K562 (cell line): ENCODE results near the gene B4GALNT4. TPM values are rescaled to one million over a fixed set of nuclear protein-coding genes. Genes with fewer than 3 reads are reported as not detected.

Experiments used
- CBFA2T2 ChIP-seq: fragments of 450-650 bp; conservative IDR thresholded peaks from 2 replicates; pipeline ENCODE4 v1.6.1; 2017; ENCODE audit warnings: mild to moderate bottlenecking
- CBFA2T3 ChIP-seq: fragments of 450-650 bp; IDR thresholded peaks from 2 replicates; pipeline ENCODE4 v1.6.1; 2017
- CTBP1 ChIP-seq: fragments of 450-650 bp; IDR thresholded peaks from 2 replicates; pipeline ENCODE4 v1.6.1; 2016; ENCODE audit warnings: borderline replicate concordance
- DDX20 ChIP-seq: fragments of 450-650 bp; IDR thresholded peaks from 2 replicates; pipeline ENCODE4 v1.6.1; 2016; ENCODE audit warnings: missing genetic modification characterization, low read depth, mild to moderate bottlenecking, missing compliant biosample characterization, moderate library complexity
- ELF4 ChIP-seq: fragments of 450-650 bp; formaldehyde crosslinking; IDR thresholded peaks from 2 replicates; pipeline ENCODE4 v1.4.0; 2022; ENCODE audit warnings: missing genetic modification characterization
- FOSL1 ChIP-seq: fragments of 200-800 bp; sonication (Bioruptor generic); conservative IDR thresholded peaks from 2 replicates; pipeline ENCODE4 v1.6.1; 2016; ENCODE audit warnings: missing genetic modification characterization, missing compliant biosample characterization
- KDM5B ChIP-seq: fragments of 200-600 bp; sonication (generic); IDR thresholded peaks from 2 replicates; pipeline ENCODE4 v1.6.1; 2012; ENCODE audit warnings: low read depth, mild to moderate bottlenecking, moderate library complexity, low read length, control low read depth, inconsistent platforms; ENCODE audit not compliant: insufficient replicate concordance
- NFE2L1 ChIP-seq: fragments of 450-650 bp; IDR thresholded peaks from 2 replicates; pipeline ENCODE4 v1.6.1; 2016; ENCODE audit warnings: missing genetic modification characterization, low read depth, mild to moderate bottlenecking, missing compliant biosample characterization, moderate library complexity, borderline replicate concordance
- RBFOX2 ChIP-seq: fragments of 200-400 bp; formaldehyde crosslinking; IDR thresholded peaks from 2 replicates; pipeline ENCODE4 v1.6.1; 2017; ENCODE audit warnings: low read depth, mild to moderate bottlenecking, low read length, moderate library complexity
- SMAD1 ChIP-seq: fragments of 150-350 bp; IDR thresholded peaks from 2 replicates; pipeline ENCODE4 v1.6.1; 2014; ENCODE audit warnings: low read length, low read depth; ENCODE audit not compliant: partially characterized antibody
- SREBF1 ChIP-seq: fragments of 150-350 bp; IDR thresholded peaks from 2 replicates; pipeline ENCODE4 v1.6.1; 2014; ENCODE audit warnings: antibody characterized with exemption, low read depth, low read length, borderline replicate concordance
- SRSF9 ChIP-seq: fragments of 200-400 bp; formaldehyde crosslinking; IDR thresholded peaks from 2 replicates; pipeline ENCODE4 v1.6.1; 2017; ENCODE audit warnings: low read depth, low read length, borderline replicate concordance
- STAT5A ChIP-seq: IDR thresholded peaks from 2 replicates; pipeline ENCODE4 v1.6.1; 2012; ENCODE audit warnings: low read length, inconsistent platforms, borderline replicate concordance
- SUPT5H ChIP-seq: fragments of 450-650 bp; IDR thresholded peaks from 2 replicates; pipeline ENCODE4 v1.6.1; 2016
- TAF7 ChIP-seq: fragments of 450-650 bp; IDR thresholded peaks from 2 replicates; pipeline ENCODE4 v1.6.1; 2016; ENCODE audit warnings: missing genetic modification characterization, missing compliant biosample characterization
- TCF7L2 ChIP-seq: fragments of 150-350 bp; IDR thresholded peaks from 2 replicates; pipeline ENCODE4 v1.6.1; 2016; ENCODE audit warnings: low read depth, mild to moderate bottlenecking, low read length, moderate library complexity
- TEAD4 ChIP-seq, 2 experiments: sonication (generic) in 1 of 2; formaldehyde crosslinking in 1 of 2; IDR thresholded peaks; 2 replicates each; pipeline versions ENCODE4 v1.6.1 to v1.8.0; 2012 to 2022; ENCODE audit warnings: borderline replicate concordance in 1 of 2, inconsistent platforms in 1 of 2, low read length in 1 of 2, mild to moderate bottlenecking in 1 of 2, missing genetic modification reagents in 1 of 2
- ZNF175 ChIP-seq: fragments of 200-800 bp; sonication (Bioruptor generic); IDR thresholded peaks from 2 replicates; pipeline ENCODE4 v1.6.1; 2016; ENCODE audit warnings: low read depth, mild to moderate bottlenecking, missing genetic modification characterization, missing compliant biosample characterization
- ZNF253 ChIP-seq: fragments of 250-450 bp; sonication (Bioruptor Pico); conservative IDR thresholded peaks from 2 replicates; pipeline ENCODE4 v1.6.1; 2021; ENCODE audit warnings: mild to moderate bottlenecking
- ZNF445 ChIP-seq: fragments of 250-450 bp; sonication (Bioruptor Pico); IDR thresholded peaks from 2 replicates; pipeline ENCODE4 v1.4.0; 2020; ENCODE audit warnings: low read depth, mild to moderate bottlenecking, moderate library complexity
- ZNF644 ChIP-seq: fragments of 200-800 bp; sonication (Bioruptor generic); IDR thresholded peaks from 2 replicates; pipeline ENCODE4 v1.6.1; 2016; ENCODE audit warnings: low read depth, missing genetic modification characterization, missing compliant biosample characterization
- ZNF699 ChIP-seq: fragments of 250-450 bp; sonication (Bioruptor Pico); IDR thresholded peaks from 2 replicates; pipeline ENCODE4 v1.8.0; 2021; ENCODE audit warnings: mild to moderate bottlenecking, moderate library complexity; ENCODE audit not compliant: insufficient replicate concordance
- ZNF707 ChIP-seq: fragments of 250-450 bp; sonication (Bioruptor Pico); conservative IDR thresholded peaks from 2 replicates; pipeline ENCODE4 v1.8.0; 2022; ENCODE audit warnings: inconsistent platforms, mild to moderate bottlenecking, moderate library complexity
- ZNF717 ChIP-seq: fragments of 250-450 bp; sonication (Bioruptor Pico); IDR thresholded peaks from 2 replicates; pipeline ENCODE4 v1.5.0; 2021
- polyA plus RNA-seq, 8 experiments: library from polyadenylated mRNA; depleted of rRNA in 4 of 8; stranded (reverse) in 5 of 8; unstranded in 3 of 8; fragments of >200 nt; fragmentation: Nextera tagmentation in 2 of 8; fragmentation: Illumina TruSeq in 1 of 8; extraction: Ambion mirVana in 2 of 8; extraction: Trizol in 1 of 8; gene quantifications; 2 replicates each; pipeline versions ENCODE4 v1.2.1 to v1.2.3, GENCODE V29; 2011 to 2014; ENCODE audit warnings: inconsistent platforms in 1 of 8, missing spikeins in 1 of 8
- total RNA-seq, 7 experiments: library from RNA; depleted of rRNA in 6 of 7; stranded (reverse); fragments of >200 nt in 6 of 7; fragmentation: Illumina TruSeq in 2 of 7; extraction: Trizol in 2 of 7; gene quantifications; 2 replicates each; pipeline versions ENCODE4 v1.2.1 to v1.2.3, GENCODE V29; 2011 to 2021; ENCODE audit warnings: low replicate concordance in 1 of 7
- TF ChIP-seq, protein P1 (sequence below): fragments of 250-450 bp; sonication (Bioruptor Pico); IDR thresholded peaks from 2 replicates; pipeline ENCODE4 v1.4.0; 2020; ENCODE audit warnings: mild to moderate bottlenecking, moderate library complexity
- TF ChIP-seq, protein P2 (sequence below): sonication (generic); formaldehyde crosslinking; IDR thresholded peaks from 2 replicates; pipeline ENCODE4 v1.4.0; 2020; ENCODE audit warnings: mild to moderate bottlenecking, missing genetic modification reagents

The B4GALNT4 gene
- total and polyA plus RNA-seq, 9 of the 15 experiments (the other 6 are each of a cell fraction or from before 2014, with no cell fraction given): 0.20 to 37.1 (median 10.8) TPM; not detected in 1

DNA sequence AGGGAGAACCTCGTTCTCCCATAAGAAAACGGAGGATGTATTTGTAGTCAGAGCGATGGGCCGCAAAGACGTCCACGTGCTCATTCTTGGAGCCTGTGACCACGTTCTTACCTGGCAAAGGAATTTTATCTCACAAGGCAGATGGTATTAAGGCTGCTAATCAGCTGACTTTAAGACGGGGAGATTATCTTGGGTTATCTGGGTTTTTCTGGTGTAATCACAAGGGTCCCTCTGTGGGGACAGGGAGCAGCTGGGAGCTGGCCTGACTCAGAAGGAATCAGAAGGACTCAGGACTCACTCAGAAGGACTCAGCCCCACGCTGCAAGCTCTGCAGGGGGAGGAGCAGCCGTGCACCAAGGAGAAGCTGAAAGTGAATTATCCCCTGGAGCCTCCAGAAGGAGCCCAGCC is 53.0 kb downstream of the B4GALNT4 start (continued):
- TF ChIP-seq NFE2L1 (tag): no peak
- TF ChIP-seq CBFA2T2: peak; percentile 91
- TF ChIP-seq ZNF445 (CRISPR knock-in tag): no peak
- TF ChIP-seq ZNF644 (tag): 0 out of 2 replicates have a peak, but pooled peaks have one; percentile 30
- TF ChIP-seq ELF4 (CRISPR knock-in tag): no peak
- TF ChIP-seq RBFOX2: no peak
- no peak for TF ChIP-seq SMAD1
- TF ChIP-seq, protein P1, sequence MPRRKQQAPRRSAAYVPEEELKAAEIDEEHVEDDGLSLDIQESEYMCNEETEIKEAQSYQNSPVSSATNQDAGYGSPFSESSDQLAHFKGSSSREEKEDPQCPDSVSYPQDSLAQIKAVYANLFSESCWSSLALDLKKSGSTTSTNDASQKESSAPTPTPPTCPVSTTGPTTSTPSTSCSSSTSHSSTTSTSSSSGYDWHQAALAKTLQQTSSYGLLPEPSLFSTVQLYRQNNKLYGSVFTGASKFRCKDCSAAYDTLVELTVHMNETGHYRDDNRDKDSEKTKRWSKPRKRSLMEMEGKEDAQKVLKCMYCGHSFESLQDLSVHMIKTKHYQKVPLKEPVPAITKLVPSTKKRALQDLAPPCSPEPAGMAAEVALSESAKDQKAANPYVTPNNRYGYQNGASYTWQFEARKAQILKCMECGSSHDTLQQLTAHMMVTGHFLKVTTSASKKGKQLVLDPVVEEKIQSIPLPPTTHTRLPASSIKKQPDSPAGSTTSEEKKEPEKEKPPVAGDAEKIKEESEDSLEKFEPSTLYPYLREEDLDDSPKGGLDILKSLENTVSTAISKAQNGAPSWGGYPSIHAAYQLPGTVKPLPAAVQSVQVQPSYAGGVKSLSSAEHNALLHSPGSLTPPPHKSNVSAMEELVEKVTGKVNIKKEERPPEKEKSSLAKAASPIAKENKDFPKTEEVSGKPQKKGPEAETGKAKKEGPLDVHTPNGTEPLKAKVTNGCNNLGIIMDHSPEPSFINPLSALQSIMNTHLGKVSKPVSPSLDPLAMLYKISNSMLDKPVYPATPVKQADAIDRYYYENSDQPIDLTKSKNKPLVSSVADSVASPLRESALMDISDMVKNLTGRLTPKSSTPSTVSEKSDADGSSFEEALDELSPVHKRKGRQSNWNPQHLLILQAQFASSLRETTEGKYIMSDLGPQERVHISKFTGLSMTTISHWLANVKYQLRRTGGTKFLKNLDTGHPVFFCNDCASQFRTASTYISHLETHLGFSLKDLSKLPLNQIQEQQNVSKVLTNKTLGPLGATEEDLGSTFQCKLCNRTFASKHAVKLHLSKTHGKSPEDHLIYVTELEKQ (CRISPR knock-in tag): no peak
- peak; percentile 94 for TF ChIP-seq CBFA2T3
- TF ChIP-seq TCF7L2: no peak
- TF ChIP-seq DDX20 (tag): no peak
- no peak for TF ChIP-seq SREBF1
- no peak for TF ChIP-seq ZNF699 (CRISPR knock-in tag)
- no peak for TF ChIP-seq ZNF253 (CRISPR knock-in tag)
- no peak for TF ChIP-seq TAF7 (tag)
- no peak for TF ChIP-seq ZNF175 (CRISPR knock-in tag)
- TF ChIP-seq KDM5B: no peak
- TF ChIP-seq STAT5A: 0 out of 2 replicates have a peak, but pooled peaks have one; percentile 34
- TF ChIP-seq, protein P2, sequence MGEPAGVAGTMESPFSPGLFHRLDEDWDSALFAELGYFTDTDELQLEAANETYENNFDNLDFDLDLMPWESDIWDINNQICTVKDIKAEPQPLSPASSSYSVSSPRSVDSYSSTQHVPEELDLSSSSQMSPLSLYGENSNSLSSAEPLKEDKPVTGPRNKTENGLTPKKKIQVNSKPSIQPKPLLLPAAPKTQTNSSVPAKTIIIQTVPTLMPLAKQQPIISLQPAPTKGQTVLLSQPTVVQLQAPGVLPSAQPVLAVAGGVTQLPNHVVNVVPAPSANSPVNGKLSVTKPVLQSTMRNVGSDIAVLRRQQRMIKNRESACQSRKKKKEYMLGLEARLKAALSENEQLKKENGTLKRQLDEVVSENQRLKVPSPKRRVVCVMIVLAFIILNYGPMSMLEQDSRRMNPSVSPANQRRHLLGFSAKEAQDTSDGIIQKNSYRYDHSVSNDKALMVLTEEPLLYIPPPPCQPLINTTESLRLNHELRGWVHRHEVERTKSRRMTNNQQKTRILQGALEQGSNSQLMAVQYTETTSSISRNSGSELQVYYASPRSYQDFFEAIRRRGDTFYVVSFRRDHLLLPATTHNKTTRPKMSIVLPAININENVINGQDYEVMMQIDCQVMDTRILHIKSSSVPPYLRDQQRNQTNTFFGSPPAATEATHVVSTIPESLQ (CRISPR knock-in tag): no peak
- TF ChIP-seq SUPT5H: no peak
- TF ChIP-seq FOSL1: peak; percentile 72
- no peak for TF ChIP-seq ZNF717 (CRISPR knock-in tag)
- TF ChIP-seq ZNF707: no peak
- peak; percentile 96 for TF ChIP-seq TEAD4 (IDR thresholded peaks at IDR 0.05; ENCODE audit: low read length)
- no peak for TF ChIP-seq TEAD4 (CRISPR knock-in tag; IDR thresholded peaks at IDR 0.05; ENCODE audit: borderline replicate concordance)
- no peak for TF ChIP-seq SRSF9
- TF ChIP-seq CTBP1: peak; percentile 71
